Midbrain (tissue), 1 donor: ENCODE data around the gene SH3TC2.
A peak's percentile ranks its signal among the peaks of the same experiment; 100 is the strongest.

ENCODE experiments used
- DNase-seq: peaks from one replicate; lab custom pipeline; 2025; lab: John Stamatoyannopoulos, UW

SH3TC2 gene

GRCh38 chr5:149060325-149060724 lies 2.5 kb downstream of the SH3TC2 start:
- no peak for DNase-seq

DNA sequence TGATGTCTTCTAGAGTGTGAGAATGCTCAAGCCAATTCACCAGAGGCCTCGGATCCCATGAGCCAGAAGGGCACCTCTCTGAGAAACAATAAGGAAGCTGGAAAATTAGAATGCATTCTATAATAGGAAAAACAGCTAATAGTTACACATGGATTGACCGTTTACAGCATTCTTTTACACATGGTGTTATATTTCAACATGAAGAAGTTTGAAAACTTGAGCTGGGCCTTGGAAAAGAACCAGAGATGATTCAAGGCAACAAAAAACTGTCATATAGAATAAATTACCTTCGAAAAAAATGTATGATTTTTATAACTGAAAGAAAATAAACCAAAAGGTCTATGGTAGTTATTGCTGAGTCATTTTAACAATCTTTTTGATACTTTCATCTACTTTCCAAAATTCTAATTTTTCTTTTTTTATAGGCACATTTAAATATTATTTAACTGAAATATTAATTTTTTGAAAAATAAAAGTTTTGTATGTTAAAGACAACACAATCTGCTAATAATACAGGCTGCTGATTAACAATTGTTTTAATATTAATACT lies 6.2 kb downstream of the SH3TC2 start:
- DNase-seq: no peak

GRCh38 chr5:149054416-149054815 lies 8.4 kb downstream of the SH3TC2 start:
- no peak for DNase-seq

DNA sequence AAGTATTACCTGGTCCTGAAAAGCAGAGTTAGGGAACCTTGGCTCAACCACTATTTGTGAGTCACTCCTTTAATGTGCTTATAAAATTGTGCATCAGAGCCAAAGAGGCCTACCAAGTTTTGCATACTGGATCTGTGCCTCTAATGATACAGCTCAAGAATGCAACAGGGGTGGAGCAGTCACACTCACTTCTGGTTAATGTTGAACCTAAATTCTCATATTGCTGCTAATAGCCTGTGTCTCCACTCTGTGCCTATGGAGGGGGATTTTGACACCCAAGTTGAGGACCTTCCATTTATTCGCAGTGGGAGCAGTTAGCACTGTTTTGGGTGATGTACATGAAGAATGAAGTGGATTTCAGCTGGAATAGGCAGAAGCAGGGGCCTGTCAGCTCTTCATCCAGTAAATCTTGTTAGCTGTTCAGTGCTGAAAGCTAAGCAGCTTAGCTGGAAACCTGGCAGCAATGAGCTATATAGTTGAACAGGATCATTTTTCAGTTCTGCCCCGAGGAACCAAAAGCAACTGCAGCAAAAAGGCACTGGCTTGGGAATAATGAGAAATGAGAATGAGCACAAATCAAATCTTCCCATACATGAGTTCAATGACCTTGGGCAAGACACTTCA lies 9.7 kb downstream of the SH3TC2 start:
- no peak for DNase-seq

DNA sequence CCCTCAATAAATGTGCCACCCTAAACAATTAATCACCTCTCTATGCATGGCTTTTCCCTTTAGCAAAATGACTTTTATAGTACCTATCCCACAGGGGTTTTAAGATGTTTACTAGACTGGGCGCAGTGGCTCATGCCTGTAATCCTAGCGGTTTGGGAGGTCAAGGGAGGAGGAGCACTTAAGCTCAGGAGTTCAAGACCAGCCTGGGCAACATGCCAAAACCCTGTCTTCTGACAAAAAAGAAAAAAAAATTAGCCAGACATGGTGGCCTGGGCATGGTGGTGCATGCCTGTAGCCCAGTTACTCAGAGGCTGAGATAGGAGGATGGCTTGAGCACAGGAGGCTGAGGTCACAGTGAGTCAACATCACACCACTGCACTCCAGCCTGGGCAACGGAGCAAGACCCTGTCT lies 13.5 kb downstream of the SH3TC2 start:
- no peak for DNase-seq

DNA sequence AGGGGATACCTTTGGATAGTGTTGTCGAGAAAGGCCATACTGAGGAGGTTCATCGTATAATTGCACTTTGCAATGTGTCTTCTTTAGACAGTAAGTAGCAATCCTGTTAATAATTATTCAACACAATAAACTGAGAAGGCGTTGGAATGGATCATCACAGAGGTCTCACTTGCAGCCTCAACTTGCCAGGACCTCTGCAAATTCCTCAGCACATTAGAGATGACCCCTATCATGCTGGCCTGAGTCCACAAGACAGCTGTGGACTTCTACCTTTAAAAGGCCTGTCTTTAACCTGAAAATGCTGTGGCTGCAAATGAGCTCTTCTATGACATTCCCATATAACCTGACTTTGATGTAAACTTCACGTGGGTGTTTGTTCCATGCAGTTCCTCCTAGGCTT lies 14.1 kb downstream of the SH3TC2 start:
- DNase-seq: no peak

DNA sequence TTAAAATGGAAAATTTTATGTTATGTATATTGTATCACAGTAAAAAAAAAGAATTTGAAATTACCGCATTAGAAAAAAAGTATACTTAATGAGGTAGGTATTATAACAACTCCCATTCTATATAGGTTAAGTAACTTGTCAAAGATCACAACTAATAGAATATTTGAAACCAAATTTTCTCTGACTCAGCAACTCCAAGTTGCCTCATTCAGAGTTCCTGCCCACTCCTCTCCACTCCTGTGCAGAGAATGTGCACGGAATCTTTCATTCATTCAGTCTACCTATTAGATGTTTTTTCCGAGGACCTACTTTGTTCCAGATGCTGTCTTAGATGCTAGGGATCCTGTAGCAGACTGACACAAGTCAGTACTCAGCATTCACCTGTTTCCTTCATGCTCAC lies 15.4 kb downstream of the SH3TC2 start:
- no peak for DNase-seq

GRCh38 chr5:149046196-149046829 lies 16.5 kb downstream of the SH3TC2 start:
- DNase-seq: no peak

- DNase-seq: no peak
Observed at GRCh38 chr5:149045089-149045460, 17.8 kb downstream of the SH3TC2 start.

- DNase-seq: no peak
Observed at GRCh38 chr5:149044453-149045088, 18.3 kb downstream of the SH3TC2 start.

GRCh38 chr5:149043641-149044040 lies 19.2 kb downstream of the SH3TC2 start:
- DNase-seq: no peak

DNA sequence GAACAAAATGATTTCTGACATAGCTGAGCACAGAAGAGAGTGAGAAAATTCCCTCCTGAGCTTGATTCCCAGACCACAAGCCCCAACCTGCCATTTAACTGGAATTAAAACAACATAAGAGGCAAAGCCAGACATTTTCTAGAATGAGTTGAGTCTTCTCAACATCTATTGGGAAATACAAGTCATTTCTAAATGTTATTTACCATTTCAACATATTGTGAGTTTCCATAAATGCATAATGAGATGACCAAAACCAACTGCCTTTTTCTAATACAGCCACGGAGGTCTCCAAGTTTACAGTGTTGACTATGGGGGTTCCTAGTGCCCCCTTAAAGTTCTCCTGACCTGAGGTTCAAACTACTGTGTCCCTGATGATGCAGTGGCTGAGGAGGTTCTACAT lies 20.0 kb downstream of the SH3TC2 start:
- DNase-seq: no peak

DNA sequence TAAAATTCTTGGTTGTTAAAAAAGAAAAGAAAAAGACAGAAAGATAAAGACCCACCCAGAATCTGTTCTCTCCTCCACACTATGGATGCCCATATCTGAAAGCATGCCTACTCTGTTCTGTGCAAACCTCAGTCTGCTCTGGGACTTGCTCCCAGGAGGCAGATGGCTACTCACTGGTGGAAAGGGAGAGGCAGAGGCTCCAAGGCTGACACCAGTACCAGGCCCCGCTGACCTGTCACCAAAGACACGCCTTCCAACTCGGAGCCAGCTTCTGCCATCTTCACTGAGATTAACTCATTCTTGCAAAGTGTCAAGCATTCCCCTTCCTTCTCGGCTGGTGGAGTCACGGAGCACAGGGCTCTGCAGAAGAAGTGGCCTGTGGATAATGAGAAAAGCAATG lies 21.6 kb downstream of the SH3TC2 start:
- DNase-seq: no peak

DNA sequence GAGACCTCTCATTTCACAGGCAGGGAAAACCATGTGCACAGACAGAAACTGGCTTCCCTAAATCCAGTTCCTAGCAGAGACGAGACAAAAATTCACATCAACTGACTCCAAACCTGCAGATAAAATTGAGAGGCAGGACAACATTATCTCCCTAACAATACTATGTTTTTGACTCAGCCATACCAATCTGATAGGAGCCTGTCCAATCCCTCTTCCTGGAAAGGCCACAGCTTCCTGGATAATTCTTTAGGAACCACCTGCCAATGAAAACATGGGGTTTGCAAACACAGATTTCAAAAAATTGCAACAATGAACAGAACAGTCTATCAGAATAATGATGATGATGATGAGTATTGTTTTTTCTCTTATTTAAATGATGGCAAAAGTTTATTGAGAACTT lies 22.4 kb downstream of the SH3TC2 start:
- no peak for DNase-seq

GRCh38 chr5:149039506-149039905 lies 23.4 kb downstream of the SH3TC2 start:
- DNase-seq: no peak

GRCh38 chr5:149038336-149039080 lies 24.4 kb downstream of the SH3TC2 start:
- no peak for DNase-seq

GRCh38 chr5:149037817-149038216 lies 25.0 kb downstream of the SH3TC2 start:
- DNase-seq: no peak

GRCh38 chr5:149036970-149037369 lies 25.9 kb downstream of the SH3TC2 start:
- no peak for DNase-seq

DNA sequence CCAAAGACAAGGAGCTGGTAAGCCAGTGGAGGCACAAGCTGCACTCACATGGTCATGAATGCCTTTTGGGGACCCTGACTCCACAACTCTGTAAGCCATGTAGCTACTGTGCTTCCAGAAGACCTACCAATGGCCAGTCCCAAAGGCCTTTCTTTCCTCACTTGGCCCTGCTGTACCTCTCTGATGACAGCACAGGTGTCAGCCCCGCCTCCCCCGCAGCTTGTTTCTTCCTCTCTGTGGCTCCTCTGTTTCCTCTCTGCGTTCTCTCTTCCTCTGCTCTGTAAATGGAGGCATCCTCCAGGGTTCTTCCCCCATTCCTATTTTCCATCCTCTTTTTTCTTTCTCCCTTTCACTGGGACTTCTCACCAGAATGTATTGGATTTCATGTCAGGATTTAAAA lies 26.7 kb downstream of the SH3TC2 start:
- no peak for DNase-seq

DNA sequence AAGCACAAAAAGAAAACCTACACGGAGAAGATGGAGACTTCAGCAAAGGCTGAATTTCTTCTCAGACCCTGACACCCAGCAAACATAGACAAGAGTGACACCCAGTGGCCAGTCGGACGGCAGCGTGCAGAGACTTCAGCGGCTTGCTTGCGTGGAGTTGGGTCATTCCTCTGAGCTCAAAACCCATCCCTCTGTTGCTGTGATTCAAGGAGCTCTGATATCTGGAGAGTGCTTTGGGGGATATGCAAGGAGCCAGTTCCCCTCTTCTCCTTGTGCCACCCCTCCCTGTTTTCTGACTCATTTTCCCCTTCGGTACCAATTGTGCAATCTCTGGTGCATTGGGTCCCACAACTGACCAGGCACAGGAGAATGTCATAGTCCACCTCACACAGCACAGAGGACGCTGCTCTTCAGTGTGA lies 27.5 kb downstream of the SH3TC2 start:
- peak; percentile 86 for DNase-seq

- DNase-seq: no peak
Observed at GRCh38 chr5:149030838-149031397, 31.9 kb downstream of the SH3TC2 start.

DNA sequence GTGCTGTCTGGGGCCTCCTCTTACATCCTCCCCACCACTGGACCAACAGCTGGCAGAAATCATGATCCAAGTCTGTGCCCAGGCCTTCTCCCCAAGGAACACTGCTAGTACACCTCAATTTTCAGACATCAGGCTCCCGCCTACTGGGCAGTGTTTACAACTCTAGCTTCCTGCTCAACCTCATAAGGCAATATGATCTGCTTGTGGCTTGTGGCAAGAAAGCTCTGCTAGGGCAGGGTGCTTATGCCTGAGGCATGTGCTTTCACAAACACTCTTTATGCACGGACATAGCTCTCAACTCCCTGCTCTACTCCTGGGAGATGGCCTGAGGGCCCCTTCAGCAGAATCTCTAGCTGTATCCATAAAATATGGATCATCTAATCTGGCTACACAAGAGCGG lies 32.5 kb downstream of the SH3TC2 start:
- DNase-seq: no peak
